OCI-LY3 (cell line): ENCODE measurements around the gene ADAMTS2.

Source experiments
- CTCF ChIP-seq: fragments of 200-600, 300-600 bp; sonication (generic); IDR thresholded peaks from 2 replicates; pipeline ENCODE4 v1.5.1; 2014; ENCODE audit warnings: antibody characterized with exemption, low read length, low read depth
- EZH2phosphoT487 ChIP-seq: fragments of 200-600 bp; shearing (Covaris generic); IDR thresholded peaks from 2 replicates; pipeline ENCODE4 v1.6.1; 2018; ENCODE audit warnings: antibody characterized with exemption, mixed run types, low read depth

GRCh38 chr5:179239256-179240135 lies 105.8 kb downstream of the ADAMTS2 start:
- TF ChIP-seq CTCF (no peak), EZH2phosphoT487 (no peak)
